ENCODE results near the gene POR.
"Not testable (repeated sequence)": the region's sequence is repeated elsewhere in the genome, so short reads cannot be mapped to it uniquely, and the experiment has no call there.

Gene POR

DNA sequence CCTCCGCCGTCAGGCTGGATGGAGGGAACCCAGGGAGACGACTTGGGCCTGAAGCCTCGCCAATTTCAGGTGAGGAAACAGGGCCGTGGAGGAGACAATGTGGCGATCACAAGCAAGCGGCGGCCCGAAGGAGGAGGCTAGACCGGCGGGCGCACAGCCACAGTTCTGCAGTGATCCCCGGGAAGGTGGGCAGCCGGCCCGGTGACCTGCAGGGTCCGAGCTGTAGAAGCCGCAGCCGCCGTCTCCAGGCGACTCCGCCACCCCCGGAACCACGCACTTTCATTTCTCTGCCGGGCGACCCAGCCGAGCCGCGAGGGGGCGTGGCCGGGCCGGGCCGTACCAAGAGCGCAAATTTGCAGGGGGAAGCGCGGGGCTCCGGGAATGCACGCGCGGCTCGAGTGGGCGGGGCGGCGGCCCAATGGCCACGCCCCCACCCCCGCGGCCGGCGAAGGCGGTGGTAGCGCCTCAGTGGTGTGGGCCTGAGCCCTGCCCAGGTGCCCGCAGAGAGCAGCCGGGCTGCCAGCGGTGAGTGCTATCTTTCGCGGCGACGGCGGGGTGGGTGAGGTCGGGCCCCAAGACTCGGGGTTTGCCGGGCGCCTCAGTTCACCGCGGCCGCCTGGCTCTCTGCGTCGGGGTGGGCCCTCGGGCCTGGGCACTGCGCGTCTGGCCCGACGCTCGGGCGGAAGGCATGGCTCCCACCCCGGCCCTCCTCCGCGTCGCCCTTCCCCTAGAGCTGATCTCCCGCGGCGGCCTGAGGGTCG, at the start of gene POR:
TSS of gene POR (plus strand) at position 501 of the 761 bp plus-strand sequence. CDS start 38,847 bp downstream, outside the sequence.
- DNase-seq (ENCODE audit: extremely low read depth in 1 of 2, low read depth in 1 of 2), result peak; percentile 91 to 97

DNA sequence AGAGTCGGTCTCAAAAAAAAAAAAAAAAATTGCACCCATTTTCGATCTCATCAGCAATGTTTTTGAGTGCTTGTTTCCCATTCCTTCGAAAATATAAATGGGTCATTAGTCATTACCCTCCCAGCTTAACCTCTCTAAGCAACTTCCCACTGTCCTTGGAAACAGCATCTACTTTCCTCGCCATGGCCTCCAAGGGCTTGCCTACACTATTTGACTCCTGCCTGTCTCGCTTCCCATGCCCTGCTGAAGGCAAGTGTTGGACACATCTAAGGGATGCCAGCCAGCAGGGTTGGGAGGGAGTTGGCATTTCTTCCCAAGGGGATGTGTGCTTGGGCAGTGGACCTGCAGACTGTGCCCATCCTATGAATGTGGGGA, 48.9 kb upstream of the POR start:
- no peak for DNase-seq (ENCODE audit: extremely low read depth in 1 of 2, low read depth in 1 of 2)

DNA sequence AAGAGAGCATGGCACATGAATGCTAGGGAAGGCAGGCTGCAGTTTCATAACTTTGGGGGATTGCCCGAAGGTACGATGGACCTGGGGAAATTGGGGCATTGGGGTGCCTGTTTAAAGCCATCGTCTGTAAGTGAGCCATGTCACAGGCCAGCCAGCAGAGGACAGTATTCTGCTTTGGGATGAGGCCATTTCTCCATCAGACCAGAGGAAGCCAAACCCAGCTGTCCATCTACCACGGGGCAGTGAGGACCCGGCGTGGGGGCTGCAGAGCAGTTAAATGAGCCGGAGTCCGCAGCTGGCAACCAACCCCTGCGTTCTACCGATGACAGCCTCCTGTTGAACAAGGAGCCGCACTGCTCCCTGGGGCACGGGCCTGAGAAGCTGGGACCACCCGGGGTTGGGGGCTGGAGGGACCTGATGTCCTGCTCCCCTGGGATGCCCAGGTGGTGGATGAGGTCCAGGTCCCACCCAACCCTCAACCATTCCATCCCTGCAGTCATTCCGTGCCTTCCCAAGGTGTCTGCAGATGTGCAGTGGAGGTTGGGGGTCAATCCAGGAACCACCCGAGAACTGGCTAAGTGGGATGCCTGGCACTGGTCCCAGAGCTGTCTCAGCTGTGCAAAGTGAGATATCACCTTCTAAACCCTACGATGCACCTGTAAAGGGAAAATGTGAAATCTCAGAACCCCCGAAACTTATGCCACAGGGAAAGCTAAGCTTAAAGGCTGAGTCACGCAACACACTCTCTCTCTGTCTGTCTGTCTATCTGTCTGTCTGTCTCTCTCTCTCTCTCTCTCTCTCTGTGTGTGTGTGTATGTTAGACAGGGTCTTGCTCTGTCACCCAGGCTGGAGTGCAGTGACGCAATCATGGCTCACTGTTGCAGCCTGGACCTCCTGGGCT, 48.2 kb upstream of the POR start:
- DNase-seq (ENCODE audit: extremely low read depth in 1 of 2, low read depth in 1 of 2), result peak in 1 of 2 donors; percentile 8

DNA sequence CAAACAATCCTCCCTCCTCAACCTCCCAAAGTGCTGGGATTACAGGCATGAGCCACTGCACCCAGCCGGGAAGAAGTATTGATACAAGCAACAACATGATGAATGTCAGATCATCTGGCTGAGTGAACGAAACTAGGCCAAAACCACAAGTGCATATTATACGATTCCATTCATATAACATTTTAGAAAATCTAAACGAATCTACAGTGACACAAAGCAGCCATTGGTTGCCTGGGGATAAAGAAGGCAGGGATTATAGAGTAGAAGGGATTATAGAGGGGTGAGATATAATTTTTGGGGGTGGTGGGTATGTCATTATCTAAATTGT, 47.6 kb upstream of the POR start:
- DNase-seq (ENCODE audit: extremely low read depth in 1 of 2, low read depth in 1 of 2), result no peak

DNA sequence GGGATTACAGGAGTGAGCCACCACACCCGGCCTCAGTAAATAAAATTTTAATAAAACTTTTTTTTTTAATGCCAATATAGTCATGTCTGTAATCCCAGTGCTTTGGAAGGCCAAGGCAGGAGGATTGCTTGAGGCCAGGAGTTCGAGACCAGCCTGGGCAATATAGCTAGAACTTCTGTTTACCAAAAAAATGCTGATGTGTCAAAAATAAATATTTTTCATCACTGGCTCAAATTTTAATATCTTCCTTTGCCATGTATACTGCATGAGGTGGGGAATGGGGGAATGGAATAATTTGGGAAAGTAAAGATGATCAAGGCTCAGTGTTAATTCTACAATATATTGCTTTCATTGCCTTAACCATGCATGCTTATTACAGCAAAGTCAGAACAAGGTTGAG, 46.8 kb upstream of the POR start:
- DNase-seq (ENCODE audit: extremely low read depth in 1 of 2, low read depth in 1 of 2), result no peak

DNA sequence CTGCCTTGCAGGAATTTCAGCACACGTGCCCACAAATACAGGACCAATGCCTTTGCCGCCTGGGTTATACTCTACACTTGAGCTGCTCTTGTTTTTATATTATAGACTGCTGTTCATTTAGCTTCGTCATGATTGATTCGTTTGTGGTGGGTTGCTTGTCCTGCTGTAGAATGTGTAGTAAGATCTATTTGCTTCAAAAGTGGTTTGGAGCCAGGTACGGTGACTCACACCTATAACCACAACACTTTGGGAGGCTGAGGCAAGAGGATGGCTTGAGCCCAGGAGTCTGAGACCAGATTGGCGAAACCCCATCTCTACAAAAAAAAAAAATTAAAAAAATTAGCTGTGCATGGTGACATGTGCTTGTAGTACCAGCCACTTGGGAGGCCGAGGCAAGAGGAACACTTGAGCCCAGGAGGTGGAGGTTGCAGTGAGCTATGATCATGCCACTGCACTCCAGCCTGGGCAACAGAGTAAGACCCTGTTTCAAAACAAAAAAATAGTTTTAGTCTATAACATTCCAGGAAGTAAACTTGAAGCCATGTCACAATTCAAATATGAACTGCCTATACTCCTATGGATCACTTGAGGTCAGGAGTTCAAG, 45.1 kb upstream of the POR start:
- no peak for DNase-seq (ENCODE audit: extremely low read depth in 1 of 2, low read depth in 1 of 2)

DNA sequence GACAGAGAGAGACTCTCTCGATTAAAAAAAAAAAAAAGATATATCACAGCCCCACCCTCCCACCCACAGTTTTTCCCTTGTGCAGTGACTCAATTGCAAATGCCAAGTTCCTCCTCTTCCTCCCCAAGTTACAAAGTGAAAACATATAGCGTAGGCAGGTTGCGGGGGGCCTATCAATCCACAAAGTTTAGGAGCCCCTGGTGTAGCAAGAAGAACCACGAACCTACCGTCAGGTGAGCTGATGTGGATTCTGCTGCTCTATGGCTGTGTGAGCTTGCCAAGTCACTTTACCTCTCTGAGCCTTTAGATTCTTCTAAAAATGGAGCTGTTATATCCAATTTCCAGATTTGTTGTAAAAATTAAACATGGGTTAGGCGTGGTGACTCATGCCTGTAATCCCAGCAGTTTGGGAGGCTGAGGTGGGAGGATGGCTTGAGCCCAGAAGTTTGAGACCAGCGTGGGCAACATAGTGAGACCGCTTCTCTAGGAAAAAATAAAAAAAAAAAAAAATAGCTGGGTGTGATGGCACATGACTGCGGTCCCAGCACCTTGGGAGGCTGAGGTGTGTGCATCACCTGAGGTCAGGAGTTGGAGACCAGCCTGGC, 44.3 kb upstream of the POR start:
- DNase-seq (ENCODE audit: extremely low read depth in 1 of 2, low read depth in 1 of 2), result no peak

DNA sequence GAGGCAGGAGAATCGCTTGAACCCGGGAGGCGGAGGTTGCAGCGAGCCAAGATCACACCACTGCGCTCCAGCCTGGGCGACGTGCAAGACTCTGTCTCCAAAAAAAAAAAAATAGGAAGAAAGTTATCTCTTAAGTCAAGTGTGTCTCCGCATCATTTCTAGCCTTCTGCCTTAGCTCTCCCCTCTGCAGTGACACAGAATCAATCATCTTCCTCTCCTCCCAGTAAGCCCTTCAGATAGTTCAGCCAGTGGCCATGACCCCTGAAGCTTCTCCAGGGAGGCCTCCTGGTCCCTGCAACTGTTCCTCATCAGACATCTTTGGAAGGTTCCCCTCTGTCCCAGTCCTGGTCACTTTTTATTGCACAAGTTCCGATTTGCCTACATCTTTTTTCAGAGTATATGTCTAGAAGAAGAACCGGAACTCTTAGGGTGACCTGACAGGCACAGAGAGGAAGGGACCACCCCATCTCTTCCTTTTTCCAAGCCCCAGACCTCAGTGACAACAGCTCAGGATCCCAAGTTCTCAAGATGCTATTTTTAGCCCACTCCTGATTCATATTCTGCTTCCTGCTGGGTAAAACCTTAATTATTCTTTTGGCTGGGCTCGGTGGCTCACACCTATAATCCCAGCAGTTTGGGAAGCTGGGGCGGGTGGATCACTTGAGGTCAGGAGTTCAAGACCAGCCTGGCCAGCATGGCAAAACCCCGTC, 42.7 kb upstream of the POR start:
- no peak for DNase-seq (ENCODE audit: extremely low read depth in 1 of 2, low read depth in 1 of 2)

DNA sequence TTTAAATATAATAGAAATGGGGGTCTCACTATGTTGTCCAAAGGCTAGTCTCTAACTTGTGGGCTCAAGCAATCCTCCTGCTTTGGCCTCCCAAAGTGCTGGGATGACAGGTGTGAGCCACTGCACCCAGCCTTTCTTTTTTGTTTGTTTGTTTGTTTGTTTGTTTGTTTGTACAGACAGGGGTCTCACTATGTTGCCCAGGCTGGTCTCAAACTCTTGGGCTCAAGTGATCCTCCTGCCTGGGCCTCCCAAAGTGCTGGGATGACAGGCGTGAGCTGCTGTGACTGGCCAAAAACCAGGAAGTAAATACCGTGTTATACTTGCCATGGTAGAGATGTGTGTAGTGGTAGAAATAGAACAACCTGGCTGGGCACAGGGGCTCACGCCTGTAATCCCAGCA, 40.8 kb upstream of the POR start:
- DNase-seq (ENCODE audit: extremely low read depth in 1 of 2, low read depth in 1 of 2), result not testable (repeated sequence)

DNA sequence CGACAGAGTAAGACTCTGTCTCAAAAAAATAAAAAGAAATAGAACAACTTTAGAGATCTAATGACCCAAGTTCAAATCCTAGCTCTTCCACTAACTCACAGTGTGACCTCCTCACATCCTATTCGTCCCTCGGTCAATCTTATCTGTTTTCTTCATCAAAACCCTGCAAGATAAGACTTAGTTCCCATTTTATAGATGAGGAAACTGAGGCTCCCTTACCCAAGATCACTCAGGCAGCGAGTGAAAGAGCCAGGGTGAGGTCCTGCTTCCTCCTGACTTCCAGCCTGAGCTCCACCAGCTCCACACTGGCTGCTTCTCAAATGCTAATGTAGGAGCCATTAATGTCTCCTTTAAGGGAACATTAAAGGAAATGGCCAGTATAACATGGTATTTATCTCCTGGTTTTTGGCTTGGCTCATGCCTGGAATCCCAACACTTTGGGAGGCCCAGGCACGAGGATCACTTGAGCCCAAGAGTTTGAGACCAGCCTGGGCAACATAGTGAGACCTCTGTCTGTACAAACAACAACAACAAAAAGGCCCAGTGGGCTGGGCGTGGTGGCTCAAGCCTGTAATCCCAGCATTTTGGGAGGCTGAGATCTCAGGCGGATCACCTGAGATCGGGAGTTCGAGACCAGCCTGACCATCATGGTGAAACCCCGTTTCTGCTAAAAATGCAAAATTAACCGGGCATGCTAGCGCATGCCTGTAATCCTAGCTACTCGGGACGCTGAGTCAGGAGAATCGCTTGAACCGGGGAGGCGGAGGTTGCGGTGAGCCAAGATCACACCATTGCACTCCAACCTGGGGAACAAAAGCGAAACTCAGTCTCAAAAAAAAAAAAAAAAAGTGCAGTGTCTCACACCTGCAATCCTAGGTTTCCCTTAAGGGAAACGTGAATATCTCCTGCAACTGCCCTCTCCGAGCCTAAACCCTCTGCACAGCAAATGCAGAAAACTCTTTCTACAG, 39.6 kb upstream of the POR start:
- DNase-seq (ENCODE audit: extremely low read depth in 1 of 2, low read depth in 1 of 2), result no peak

DNA sequence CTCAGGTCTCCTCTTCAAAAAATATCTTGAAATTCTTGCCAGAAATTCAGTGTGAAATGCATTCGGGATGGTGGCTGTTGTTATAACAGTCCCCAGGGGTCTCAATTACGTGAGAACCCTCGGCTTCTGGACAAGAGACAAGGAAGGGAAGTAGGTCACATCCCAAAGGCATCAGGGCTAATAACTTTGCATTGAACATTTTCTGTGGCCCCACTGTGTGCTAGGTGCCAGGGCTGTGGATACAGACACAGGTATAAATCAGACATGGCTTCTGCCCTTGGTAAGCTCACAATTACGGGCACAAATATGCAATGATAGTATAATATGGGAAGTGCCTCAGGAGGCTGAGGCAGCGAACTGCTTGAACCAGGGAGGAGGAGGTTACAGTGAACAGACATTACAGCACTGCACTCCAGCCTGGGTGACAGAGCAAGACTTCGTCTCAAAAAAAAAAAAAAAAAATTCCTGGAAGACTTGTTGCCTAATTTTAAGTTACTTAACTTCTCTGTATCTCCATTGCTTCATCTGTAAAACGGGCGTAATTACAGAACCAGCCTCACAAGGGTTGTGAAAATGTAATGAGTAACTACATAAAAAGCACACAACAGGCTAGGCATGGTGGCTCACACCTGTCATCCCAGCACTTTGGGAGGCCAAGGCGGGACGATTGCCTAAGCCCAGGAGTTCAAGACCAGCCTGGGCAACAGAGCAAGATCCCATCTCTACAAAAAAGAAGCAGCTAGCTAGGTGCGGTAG, 38.7 kb upstream of the POR start:
- DNase-seq (ENCODE audit: extremely low read depth in 1 of 2, low read depth in 1 of 2), result no peak

DNA sequence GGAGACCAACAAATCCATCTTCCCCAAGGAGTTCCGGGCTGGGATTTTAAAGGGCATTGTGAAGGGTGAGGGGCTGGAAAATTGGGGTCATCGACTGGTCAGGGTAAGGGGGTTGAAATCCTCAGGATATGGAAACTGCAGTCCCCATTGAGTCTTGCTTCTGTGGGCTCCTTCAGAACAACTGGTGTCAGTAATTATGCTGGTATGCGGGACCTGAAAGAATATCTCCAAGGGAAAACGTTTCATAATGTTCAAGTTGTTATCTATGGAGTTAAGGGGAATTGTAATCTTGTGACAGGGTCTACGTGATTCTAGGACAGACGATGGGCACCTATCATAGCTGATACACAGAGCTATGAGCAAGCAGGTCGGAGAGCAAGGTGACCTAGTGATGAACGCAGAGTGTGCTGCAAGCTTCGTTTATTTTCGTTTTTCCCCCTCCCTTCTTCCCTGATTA, 36.6 kb upstream of the POR start:
- no peak for DNase-seq (ENCODE audit: extremely low read depth in 1 of 2, low read depth in 1 of 2)

DNA sequence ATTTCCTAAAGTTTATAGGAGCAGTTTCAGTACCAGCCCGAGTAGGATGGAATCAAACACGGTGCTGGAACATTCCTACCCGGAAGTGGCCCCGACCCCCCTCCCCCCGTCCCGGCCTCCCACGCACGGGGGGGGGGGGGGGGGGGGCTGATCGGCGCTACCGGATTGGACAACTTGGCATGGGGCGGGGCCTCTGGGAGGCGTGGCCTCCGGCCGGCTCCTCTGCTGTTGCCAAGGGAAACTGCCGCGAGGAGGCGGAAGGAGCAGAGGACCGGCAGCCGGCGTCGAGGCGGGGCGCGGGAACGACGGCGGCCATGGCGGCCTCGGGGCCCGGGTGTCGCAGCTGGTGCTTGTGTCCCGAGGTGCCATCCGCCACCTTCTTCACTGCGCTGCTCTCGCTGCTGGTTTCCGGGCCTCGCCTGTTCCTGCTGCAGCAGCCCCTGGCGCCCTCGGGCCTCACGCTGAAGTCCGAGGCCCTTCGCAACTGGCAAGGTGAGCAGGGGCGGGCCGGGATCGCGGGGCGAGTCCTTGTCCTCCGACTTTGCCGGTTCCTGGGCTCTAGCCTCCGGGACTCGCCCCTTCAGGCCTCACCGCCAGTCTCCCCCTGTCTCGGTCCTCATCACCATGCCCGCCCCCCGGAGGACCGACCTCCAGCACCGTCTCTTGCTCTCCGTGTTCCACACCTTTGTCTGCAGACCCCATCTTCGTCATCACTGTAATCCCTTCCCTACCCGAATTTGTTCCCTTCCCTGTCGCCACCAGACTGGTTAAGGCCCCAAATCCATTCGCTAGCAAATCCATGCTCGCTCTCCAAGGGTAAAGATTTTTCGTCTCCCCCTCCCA, 36.0 kb upstream of the POR start, which contains the start of gene RHBDD2:
TSS of gene RHBDD2 (plus strand) at position 266 of the 843 bp plus-strand sequence. CDS start at position 315, 49 bp downstream.
- DNase-seq (ENCODE audit: extremely low read depth in 1 of 2, low read depth in 1 of 2), result peak; percentile 86 to 95

DNA sequence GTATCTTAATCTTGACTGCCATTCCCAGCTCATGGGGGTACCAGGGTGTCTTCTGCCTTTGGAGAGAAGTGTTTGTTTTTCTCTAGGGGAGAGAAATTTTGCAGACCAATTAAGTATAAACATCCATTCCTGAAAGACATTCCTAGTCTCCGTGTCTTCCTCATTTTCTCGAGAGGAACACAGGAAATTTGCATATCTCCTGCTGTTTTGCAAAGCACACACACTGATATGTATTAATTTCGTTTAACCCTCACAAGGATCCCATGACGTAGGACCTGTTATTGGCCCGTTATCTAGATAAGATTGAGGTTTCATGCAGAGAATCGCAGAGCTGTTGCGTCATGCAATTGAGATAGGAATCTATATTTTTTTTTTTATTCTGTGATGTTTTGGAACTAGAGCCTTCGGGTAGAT, 35.2 kb upstream of the POR start:
- DNase-seq (ENCODE audit: extremely low read depth in 1 of 2, low read depth in 1 of 2), result no peak

DNA sequence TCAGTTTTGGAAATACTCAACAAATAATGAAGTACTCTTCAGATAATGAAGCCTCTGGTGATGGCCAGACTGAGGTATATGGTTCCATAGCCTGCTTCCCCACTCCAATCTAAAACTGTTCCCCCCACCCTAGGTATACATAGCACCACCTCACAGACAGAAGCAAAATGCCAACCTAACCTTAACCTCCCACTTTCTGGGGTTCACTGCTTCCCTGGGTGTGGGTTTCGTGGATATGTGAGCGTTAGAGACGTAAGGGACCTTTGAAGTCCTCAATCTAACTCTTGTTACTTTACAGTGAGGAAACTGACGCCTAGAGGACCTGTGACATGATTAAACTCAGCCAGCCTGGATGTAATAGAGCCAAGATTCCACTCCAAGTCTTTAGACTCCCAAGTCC, 34.7 kb upstream of the POR start:
- no peak for DNase-seq (ENCODE audit: extremely low read depth in 1 of 2, low read depth in 1 of 2)

DNA sequence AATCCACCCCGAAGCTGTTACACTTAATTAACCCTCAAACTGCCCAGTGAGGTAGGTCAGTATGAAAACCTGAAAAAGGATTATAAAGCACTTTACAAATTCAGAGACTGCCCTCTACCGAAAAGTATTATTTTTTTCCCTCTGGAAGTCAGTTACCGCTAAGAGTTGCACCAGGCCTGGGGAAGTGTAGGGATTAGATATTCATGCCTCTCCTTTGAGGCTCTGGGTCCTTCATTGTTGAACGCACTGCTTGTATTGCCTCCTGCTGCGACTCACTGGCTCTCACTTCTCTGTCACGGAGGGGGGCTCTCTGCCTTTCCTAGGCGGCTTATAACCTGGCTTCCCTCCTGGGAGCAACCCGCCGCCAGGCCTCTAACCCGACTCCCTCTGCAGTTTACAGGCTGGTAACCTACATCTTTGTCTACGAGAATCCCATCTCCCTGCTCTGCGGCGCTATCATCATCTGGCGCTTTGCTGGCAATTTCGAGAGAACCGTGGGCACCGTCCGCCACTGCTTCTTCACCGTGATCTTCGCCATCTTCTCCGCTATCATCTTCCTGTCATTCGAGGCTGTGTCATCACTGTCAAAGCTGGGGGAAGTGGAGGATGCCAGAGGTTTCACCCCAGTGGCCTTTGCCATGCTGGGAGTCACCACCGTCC, 33.4 kb upstream of the POR start:
- DNase-seq (ENCODE audit: extremely low read depth in 1 of 2, low read depth in 1 of 2), result no peak

DNA sequence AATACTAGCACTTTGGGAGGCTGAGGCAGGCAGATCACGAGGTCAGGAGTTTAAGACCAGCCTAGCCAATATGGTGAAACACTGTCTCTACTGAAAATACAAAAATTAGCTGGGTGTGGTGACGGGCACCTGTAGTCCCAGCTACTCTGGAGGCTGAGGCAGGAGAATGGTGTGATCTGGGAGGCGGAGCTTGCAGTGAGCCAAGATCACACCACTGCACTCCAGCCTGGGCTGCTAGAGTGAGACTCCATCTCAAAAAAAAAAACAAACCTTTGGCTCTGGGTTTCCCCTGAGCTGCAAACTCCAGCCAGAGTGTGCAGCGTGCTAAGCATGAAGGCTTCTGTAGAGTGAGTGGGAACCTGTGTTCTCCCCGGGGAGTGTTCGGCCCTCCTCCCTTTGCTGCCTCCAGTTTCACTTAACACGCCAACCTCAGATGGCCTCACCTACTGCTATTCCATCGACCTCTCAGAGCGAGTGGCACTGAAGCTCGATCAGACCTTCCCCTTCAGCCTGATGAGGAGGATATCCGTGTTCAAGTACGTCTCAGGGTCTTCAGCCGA, 31.6 kb upstream of the POR start:
- DNase-seq (ENCODE audit: extremely low read depth in 1 of 2, low read depth in 1 of 2), result not testable (repeated sequence)

Data from activated CD8-positive, alpha-beta memory T cell treated with anti-CD3 and anti-CD28 coated beads for 1 hour (primary cell).